Mononuclear cell (primary cell): Measurements from ENCODE around the gene INTU. TPM values are rescaled to one million over a fixed set of nuclear protein-coding genes. Genes with fewer than 3 reads are reported as not detected.

ENCODE experiments used
- H3K27me3 ChIP-seq: 2 replicates; pipeline ENCODE4 v1.6.0; 2011; ENCODE audit warnings: low read length, control low read depth; ENCODE audit not compliant: insufficient read depth
- H3K4me1 ChIP-seq: 2 replicates; pipeline ENCODE4 v1.5.1; 2011; ENCODE audit warnings: mild to moderate bottlenecking, low read length, control low read depth; ENCODE audit not compliant: insufficient read depth
- H3K4me3 ChIP-seq: 2 replicates; pipeline ENCODE4 v1.5.1; 2011; ENCODE audit warnings: mild to moderate bottlenecking, low read length, moderate library complexity
- H3K9me3 ChIP-seq: 2 replicates; pipeline ENCODE4 v1.5.1; 2011; ENCODE audit warnings: low read depth, mild to moderate bottlenecking, control low read depth, low read length
- total RNA-seq: library from RNA; depleted of rRNA; stranded (reverse); fragments of >200 nt; gene quantifications from one replicate; pipeline ENCODE4 v1.2.3, GENCODE V29; 2012

The INTU gene
- total RNA-seq, 1 donor, result 0.10 TPM

DNA sequence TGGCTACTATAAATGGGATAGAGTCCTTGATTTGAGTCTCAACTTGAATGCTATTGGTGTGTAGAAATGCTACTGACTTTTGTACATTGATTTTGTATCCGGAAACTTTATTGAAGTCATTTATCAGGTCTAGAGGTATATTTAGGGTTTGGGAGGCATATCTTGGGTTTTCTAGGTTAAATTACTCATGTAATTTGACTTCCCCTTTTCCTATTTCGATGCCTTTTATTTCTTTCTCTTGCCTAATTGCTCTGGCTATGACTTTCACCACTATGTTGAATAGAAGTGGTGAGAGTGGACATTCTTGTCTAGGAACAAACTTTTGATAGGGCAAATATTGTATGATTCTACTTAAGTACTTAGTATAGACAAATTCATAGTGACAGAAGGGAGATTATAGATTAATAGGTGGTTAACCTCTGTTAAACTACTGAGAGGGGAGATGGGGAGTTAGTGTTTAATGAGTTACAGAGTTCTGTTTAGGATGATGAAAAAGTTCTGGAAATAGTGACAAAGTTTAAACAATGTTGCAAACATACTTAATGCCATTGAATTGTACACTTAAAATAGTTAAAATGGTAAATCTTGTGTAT is 126.6 kb downstream of the INTU start:
- no peaks in the 10 kb centered on the region for H3K27me3 ChIP-seq
- H3K4me3 ChIP-seq, result no peak overlapping the region
- no peaks in the 10 kb centered on the region for H3K4me1 ChIP-seq
- no peaks in the 10 kb centered on the region for H3K9me3 ChIP-seq

DNA sequence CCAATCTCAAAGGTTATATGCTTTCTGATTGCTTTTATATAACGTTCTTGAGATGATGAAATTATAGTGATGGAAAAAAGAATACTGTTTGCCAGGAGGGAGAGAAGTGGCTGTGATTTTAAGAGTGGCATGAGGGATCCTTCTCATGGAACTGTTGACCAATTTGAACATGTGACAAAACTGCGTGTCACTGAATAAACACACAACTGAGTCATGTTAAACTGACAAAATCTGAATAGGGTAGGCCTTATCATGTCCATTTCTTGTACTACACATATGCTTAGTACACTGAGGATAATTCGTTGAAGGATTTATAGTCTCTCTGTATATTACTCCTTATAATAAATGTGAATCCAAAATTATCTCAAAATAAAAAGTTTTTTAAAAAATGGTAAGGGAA is 127.1 kb downstream of the INTU start:
- no peaks in the 10 kb centered on the region for H3K27me3 ChIP-seq
- H3K4me1 ChIP-seq, result no peaks in the 10 kb centered on the region
- no peaks in the 10 kb centered on the region for H3K9me3 ChIP-seq
- no peak overlapping the region for H3K4me3 ChIP-seq

DNA sequence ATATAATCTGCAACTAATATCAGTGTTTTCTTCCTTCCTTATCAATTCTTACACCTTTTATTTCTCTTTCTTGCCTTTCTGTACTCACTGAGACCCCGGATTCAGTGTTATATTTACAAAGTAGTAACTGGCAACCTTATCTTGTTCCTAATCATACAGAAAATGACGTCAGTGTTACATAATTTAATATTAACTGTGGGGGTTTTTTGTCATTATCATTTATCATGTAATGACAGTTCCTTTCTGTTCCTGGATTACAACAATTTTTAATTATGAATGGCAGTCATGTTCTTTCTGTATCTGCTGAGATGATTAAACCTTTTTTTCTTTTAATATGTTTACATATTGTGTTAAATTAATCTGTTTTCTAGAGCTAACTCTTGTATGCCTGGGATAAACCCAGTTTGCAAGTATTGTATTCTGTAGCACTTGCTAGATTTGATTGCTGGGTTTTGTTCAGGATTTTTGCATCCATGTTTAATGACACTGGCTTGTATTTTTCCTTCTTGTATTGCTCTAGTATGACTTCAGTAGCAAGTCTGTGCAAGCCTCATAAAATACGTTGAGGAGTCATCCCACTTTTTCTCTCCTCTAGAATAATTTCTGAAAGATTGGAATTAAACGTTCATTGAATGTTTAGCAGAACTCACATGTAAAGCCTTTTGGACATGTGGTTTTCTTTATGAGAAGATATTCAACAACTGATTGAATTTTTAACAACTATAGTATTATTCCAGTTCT is 138.9 kb downstream of the INTU start:
- no peaks in the 10 kb centered on the region for H3K9me3 ChIP-seq
- no peaks in the 10 kb centered on the region for H3K4me1 ChIP-seq
- H3K4me3 ChIP-seq, result no peak overlapping the region
- H3K27me3 ChIP-seq, result peaks cover 7% of the 10 kb centered on the region

DNA sequence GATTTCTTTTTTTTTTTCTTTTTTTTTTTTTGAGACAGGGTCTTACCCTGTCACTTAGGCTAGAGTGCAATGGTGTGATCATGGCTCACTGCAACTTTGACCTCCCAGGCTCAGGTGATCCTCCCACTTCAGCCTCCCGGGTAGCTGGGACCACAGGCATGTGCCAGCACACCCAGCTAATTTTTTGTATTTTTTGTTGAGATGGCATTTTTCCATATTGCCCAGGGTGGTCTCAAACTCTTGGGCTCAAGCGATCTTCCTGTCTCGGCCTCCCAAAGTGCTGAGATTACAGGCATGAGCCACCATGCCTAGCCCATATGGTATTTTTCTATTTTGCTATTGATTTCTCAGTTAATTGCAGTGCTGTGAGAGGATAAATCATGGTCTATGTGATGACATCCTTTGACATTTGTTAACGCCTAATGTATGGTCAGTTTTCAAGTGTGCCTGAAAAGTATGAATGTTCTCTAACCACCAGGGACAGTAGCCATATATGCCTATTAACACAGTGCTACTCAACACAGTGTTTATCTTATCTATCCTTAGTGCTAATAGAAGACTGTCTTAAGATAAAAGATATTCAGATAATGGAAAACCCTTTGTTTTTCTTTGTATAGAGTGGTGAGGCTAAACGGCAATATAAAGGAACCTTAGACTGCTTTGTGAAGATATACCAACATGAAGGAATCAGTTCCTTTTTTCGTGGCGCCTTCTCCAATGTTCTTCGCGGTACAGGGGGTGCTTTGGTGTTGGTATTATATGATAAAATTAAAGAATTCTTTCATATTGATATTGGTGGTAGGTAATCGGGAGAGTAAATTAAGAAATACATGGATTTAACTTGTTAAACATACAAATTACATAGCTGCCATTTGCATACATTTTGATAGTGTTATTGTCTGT is 140.3 kb downstream of the INTU start:
- H3K27me3 ChIP-seq, result peaks cover 13% of the 10 kb centered on the region
- no peaks in the 10 kb centered on the region for H3K4me1 ChIP-seq
- no peaks in the 10 kb centered on the region for H3K9me3 ChIP-seq
- no peak overlapping the region for H3K4me3 ChIP-seq

DNA sequence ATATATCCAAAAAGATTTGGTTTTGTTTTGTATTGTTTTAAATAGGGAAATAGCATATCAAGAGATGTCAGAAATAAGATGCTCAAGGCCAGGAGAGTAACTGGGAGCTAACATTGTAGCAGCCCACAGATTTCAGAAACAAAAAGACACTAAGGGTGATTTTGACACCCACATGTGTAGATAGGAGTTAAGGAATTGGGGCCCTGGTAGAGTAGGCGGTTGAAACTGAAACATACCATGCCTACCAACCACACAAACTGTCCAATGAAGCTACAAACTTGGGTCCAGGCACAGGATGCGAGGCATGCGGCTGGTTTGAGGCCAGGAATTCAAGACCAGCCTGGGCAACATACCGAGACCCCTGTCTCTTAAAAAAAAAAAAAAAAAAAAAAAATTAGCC is 143.1 kb downstream of the INTU start:
- Histone ChIP-seq H3K9me3 (no peaks in the 10 kb centered on the region), H3K27me3 (peaks cover 26% of the 10 kb centered on the region), H3K4me3 (no peak overlapping the region), H3K4me1 (no peaks in the 10 kb centered on the region)

Other genes starting within 250 kb of the INTU start
- not detected for gene SLC25A31, start 97.4 kb downstream of the INTU start, total RNA-seq
- 0.10 TPM for gene HSPA4L, start 149.4 kb downstream of the INTU start, total RNA-seq
- gene PLK4, start 247.9 kb downstream of the INTU start, total RNA-seq, result 4.4 TPM